Adipocyte (in vitro differentiated cells): ENCODE measurements around the gene TWIST2.

Source experiments
- DNase-seq: peaks from one replicate; pipeline ENCODE4 v3.0.0-alpha.2; 2015; ENCODE audit warnings: low read depth
- H3K27me3 ChIP-seq: replicated peaks from 2 replicates; pipeline ENCODE4 v1.7.0; 2013; ENCODE audit warnings: mild to moderate bottlenecking, low read length, moderate library complexity; ENCODE audit not compliant: control insufficient read depth, insufficient read depth
- H3K36me3 ChIP-seq: 2 replicates; pipeline ENCODE4 v1.7.0; 2013; ENCODE audit warnings: low read length, mild to moderate bottlenecking, moderate library complexity; ENCODE audit not compliant: control insufficient read depth, insufficient read depth, severe bottlenecking
- H3K4me1 ChIP-seq: 2 replicates; pipeline ENCODE4 v1.7.0; 2013; ENCODE audit warnings: mild to moderate bottlenecking, low read length, moderate library complexity; ENCODE audit not compliant: control insufficient read depth, insufficient read depth
- H3K4me3 ChIP-seq: 2 replicates; pipeline ENCODE4 v1.7.0; 2013; ENCODE audit warnings: mild to moderate bottlenecking, low read length, moderate library complexity
- H3K9ac ChIP-seq: 2 replicates; pipeline ENCODE4 v1.7.0; 2013; ENCODE audit warnings: mild to moderate bottlenecking, low read length, moderate library complexity
- H3K9me3 ChIP-seq: 2 replicates; pipeline ENCODE4 v1.7.0; 2013; ENCODE audit warnings: mild to moderate bottlenecking, low read length, moderate library complexity; ENCODE audit not compliant: control insufficient read depth

The TWIST2 gene

GRCh38 chr2:238908960-238909951, 61.4 kb downstream of the TWIST2 start:
- Histone ChIP-seq H3K4me3 (peak overlapping the region; percentile 44), H3K4me1 (peaks cover 33% of the 10 kb centered on the region), H3K9ac (peak overlapping the region; percentile 8), H3K36me3 (peaks cover 54% of the 10 kb centered on the region), H3K27me3 (no peaks in the 10 kb centered on the region), H3K9me3 (no peaks in the 10 kb centered on the region)
- peak; percentile 25 for DNase-seq

GRCh38 chr2:238910751-238911351, 63.0 kb downstream of the TWIST2 start:
- no peak for DNase-seq

GRCh38 chr2:238911376-238912227, 63.7 kb downstream of the TWIST2 start:
- Histone ChIP-seq H3K9ac (no peak overlapping the region), H3K9me3 (no peaks in the 10 kb centered on the region), H3K36me3 (peaks cover 51% of the 10 kb centered on the region), H3K4me3 (no peak overlapping the region), H3K4me1 (peaks cover 40% of the 10 kb centered on the region), H3K27me3 (no peaks in the 10 kb centered on the region)
- DNase-seq: no peak

More at GRCh38 chr2:238910751-238911351, 63.0 kb downstream of the TWIST2 start:
- no peaks in the 10 kb centered on the region for H3K27me3 ChIP-seq
- H3K4me3 ChIP-seq: no peak overlapping the region
- peaks cover 40% of the 10 kb centered on the region for H3K4me1 ChIP-seq
- no peaks in the 10 kb centered on the region for H3K9me3 ChIP-seq
- peaks cover 55% of the 10 kb centered on the region for H3K36me3 ChIP-seq
- H3K9ac ChIP-seq: no peak overlapping the region

GRCh38 chr2:238912228-238912915, 64.5 kb downstream of the TWIST2 start:
- Histone ChIP-seq H3K4me1 (peaks cover 40% of the 10 kb centered on the region), H3K27me3 (no peaks in the 10 kb centered on the region), H3K9me3 (no peaks in the 10 kb centered on the region), H3K9ac (no peak overlapping the region), H3K4me3 (no peak overlapping the region), H3K36me3 (peaks cover 49% of the 10 kb centered on the region)
- no peak for DNase-seq

GRCh38 chr2:238912916-238913875, 65.3 kb downstream of the TWIST2 start:
- no peak for DNase-seq
- Histone ChIP-seq H3K4me3 (no peak overlapping the region), H3K36me3 (peaks cover 40% of the 10 kb centered on the region), H3K27me3 (no peaks in the 10 kb centered on the region), H3K4me1 (peaks cover 40% of the 10 kb centered on the region), H3K9ac (no peak overlapping the region), H3K9me3 (no peaks in the 10 kb centered on the region)

- Histone ChIP-seq H3K4me1 (peaks cover 35% of the 10 kb centered on the region), H3K27me3 (no peaks in the 10 kb centered on the region), H3K9ac (peak overlapping the region; percentile 33), H3K36me3 (peaks cover 39% of the 10 kb centered on the region), H3K9me3 (no peaks in the 10 kb centered on the region), H3K4me3 (no peak overlapping the region)
- DNase-seq: no peak
Measured at GRCh38 chr2:238913931-238914647, 66.2 kb downstream of the TWIST2 start.

- no peaks in the 10 kb centered on the region for H3K9me3 ChIP-seq
- no peak overlapping the region for H3K4me3 ChIP-seq
- H3K4me1 ChIP-seq: peaks cover 29% of the 10 kb centered on the region
- peak; percentile 42 for DNase-seq
- no peaks in the 10 kb centered on the region for H3K27me3 ChIP-seq
- H3K36me3 ChIP-seq: peaks cover 39% of the 10 kb centered on the region
- H3K9ac ChIP-seq: peak overlapping the region; percentile 33
Measured at GRCh38 chr2:238914648-238915015, 66.7 kb downstream of the TWIST2 start.

- no peak for DNase-seq
- H3K36me3 ChIP-seq: peaks cover 39% of the 10 kb centered on the region
- no peak overlapping the region for H3K9ac ChIP-seq
- no peaks in the 10 kb centered on the region for H3K27me3 ChIP-seq
- peaks cover 24% of the 10 kb centered on the region for H3K4me1 ChIP-seq
- no peaks in the 10 kb centered on the region for H3K9me3 ChIP-seq
- no peak overlapping the region for H3K4me3 ChIP-seq
Measured at GRCh38 chr2:238915196-238915595, 67.3 kb downstream of the TWIST2 start.

- DNase-seq: no peak
- peaks cover 20% of the 10 kb centered on the region for H3K4me1 ChIP-seq
- H3K27me3 ChIP-seq: no peaks in the 10 kb centered on the region
- no peak overlapping the region for H3K4me3 ChIP-seq
- no peak overlapping the region for H3K9ac ChIP-seq
- peaks cover 35% of the 10 kb centered on the region for H3K36me3 ChIP-seq
- H3K9me3 ChIP-seq: no peaks in the 10 kb centered on the region
Measured at GRCh38 chr2:238915596-238915995, 67.7 kb downstream of the TWIST2 start.
